HG03159 (cell line): ENCODE measurements around the gene CNTNAP2.
A peak's percentile ranks its signal among the peaks of the same experiment; 100 is the strongest.
"Not testable (repeated sequence)": the region's sequence is repeated elsewhere in the genome, so short reads cannot be mapped to it uniquely, and the experiment has no call there.

Source experiments
- ATAC-seq: cut with Tn5 transposase; IDR thresholded peaks from one replicate; pipeline ENCODE4 v1.9.1; 2021; ENCODE audit warnings: mild to moderate bottlenecking, moderate library complexity; ENCODE audit not compliant: unreplicated experiment

The CNTNAP2 gene

GRCh38 chr7:148262721-148263229 is 2146.2 kb downstream of the CNTNAP2 start:
- peak; percentile 82 for ATAC-seq

GRCh38 chr7:148264933-148265557 is 2148.4 kb downstream of the CNTNAP2 start:
- no peak for ATAC-seq

- ATAC-seq, result no peak
Measured at GRCh38 chr7:148265896-148266295, 2149.3 kb downstream of the CNTNAP2 start.

- ATAC-seq, result no peak
Measured at GRCh38 chr7:148266795-148267194, 2150.2 kb downstream of the CNTNAP2 start.

- ATAC-seq, result no peak
Measured at GRCh38 chr7:148270576-148270975, 2154.0 kb downstream of the CNTNAP2 start.

GRCh38 chr7:148274118-148274517 is 2157.5 kb downstream of the CNTNAP2 start:
- ATAC-seq, result no peak

GRCh38 chr7:148275359-148275890 is 2158.8 kb downstream of the CNTNAP2 start:
- ATAC-seq, result no peak

- ATAC-seq, result no peak
Measured at GRCh38 chr7:148276314-148277041, 2159.9 kb downstream of the CNTNAP2 start.

GRCh38 chr7:148277042-148277660 is 2160.6 kb downstream of the CNTNAP2 start:
- no peak for ATAC-seq

GRCh38 chr7:148286150-148286549 is 2169.5 kb downstream of the CNTNAP2 start:
- ATAC-seq, result no peak

GRCh38 chr7:148287538-148287937 is 2170.9 kb downstream of the CNTNAP2 start:
- no peak for ATAC-seq

GRCh38 chr7:148288592-148289151 is 2172.1 kb downstream of the CNTNAP2 start:
- no peak for ATAC-seq

- no peak for ATAC-seq
Measured at GRCh38 chr7:148289630-148290029, 2173.0 kb downstream of the CNTNAP2 start.

GRCh38 chr7:148290538-148290937 is 2173.9 kb downstream of the CNTNAP2 start:
- no peak for ATAC-seq

- no peak for ATAC-seq
Measured at GRCh38 chr7:148291799-148292198, 2175.2 kb downstream of the CNTNAP2 start.

- no peak for ATAC-seq
Measured at GRCh38 chr7:148296994-148297644, 2180.5 kb downstream of the CNTNAP2 start.

GRCh38 chr7:148298768-148299167 is 2182.2 kb downstream of the CNTNAP2 start:
- ATAC-seq, result not testable (repeated sequence)

- ATAC-seq, result no peak
Measured at GRCh38 chr7:148299350-148300276, 2183.0 kb downstream of the CNTNAP2 start.

- ATAC-seq, result not testable (repeated sequence)
Measured at GRCh38 chr7:148302436-148302835, 2185.8 kb downstream of the CNTNAP2 start.
